Central memory CD8-positive, alpha-beta T cell (primary cell): ENCODE results near the gene GUCD1.
"Not testable (repeated sequence)": the region's sequence is repeated elsewhere in the genome, so short reads cannot be mapped to it uniquely, and the experiment has no call there.

Experiments
- ATAC-seq: fragments of 150-1000 bp; cut with Tn5 transposase; replicated peaks from 2 replicates; pipeline ENCODE4 v1.10.0; 2022; ENCODE audit warnings: mild to moderate bottlenecking, moderate FRiP score, moderate number of reproducible peaks; ENCODE audit not compliant: poor library complexity, severe bottlenecking; ENCODE audit errors: extremely low read depth
- DNase-seq, 2 donors: peaks; one replicate each; pipeline ENCODE4 v3.0.0; 2021; ENCODE audit warnings: low spot score in 2 of 2
- H3K27ac Mint-ChIP-seq: one replicate; pipeline ENCODE4 v1.8.0; 2022; ENCODE audit warnings: low read depth, mild to moderate bottlenecking, moderate library complexity, mixed read lengths
- H3K27me3 Mint-ChIP-seq: one replicate; pipeline ENCODE4 v1.8.0; 2022; ENCODE audit warnings: mixed read lengths
- H3K36me3 Mint-ChIP-seq: one replicate; pipeline ENCODE4 v1.8.0; 2022; ENCODE audit warnings: mild to moderate bottlenecking, moderate library complexity, mixed read lengths; ENCODE audit not compliant: insufficient read depth
- H3K4me1 Mint-ChIP-seq: one replicate; pipeline ENCODE4 v1.8.0; 2022; ENCODE audit warnings: mixed read lengths
- H3K4me3 Mint-ChIP-seq: one replicate; pipeline ENCODE4 v1.8.0; 2022; ENCODE audit warnings: mild to moderate bottlenecking, moderate library complexity, mixed read lengths
- H3K9me3 Mint-ChIP-seq: one replicate; pipeline ENCODE4 v1.8.0; 2022; ENCODE audit warnings: mixed read lengths

Gene GUCD1

DNA sequence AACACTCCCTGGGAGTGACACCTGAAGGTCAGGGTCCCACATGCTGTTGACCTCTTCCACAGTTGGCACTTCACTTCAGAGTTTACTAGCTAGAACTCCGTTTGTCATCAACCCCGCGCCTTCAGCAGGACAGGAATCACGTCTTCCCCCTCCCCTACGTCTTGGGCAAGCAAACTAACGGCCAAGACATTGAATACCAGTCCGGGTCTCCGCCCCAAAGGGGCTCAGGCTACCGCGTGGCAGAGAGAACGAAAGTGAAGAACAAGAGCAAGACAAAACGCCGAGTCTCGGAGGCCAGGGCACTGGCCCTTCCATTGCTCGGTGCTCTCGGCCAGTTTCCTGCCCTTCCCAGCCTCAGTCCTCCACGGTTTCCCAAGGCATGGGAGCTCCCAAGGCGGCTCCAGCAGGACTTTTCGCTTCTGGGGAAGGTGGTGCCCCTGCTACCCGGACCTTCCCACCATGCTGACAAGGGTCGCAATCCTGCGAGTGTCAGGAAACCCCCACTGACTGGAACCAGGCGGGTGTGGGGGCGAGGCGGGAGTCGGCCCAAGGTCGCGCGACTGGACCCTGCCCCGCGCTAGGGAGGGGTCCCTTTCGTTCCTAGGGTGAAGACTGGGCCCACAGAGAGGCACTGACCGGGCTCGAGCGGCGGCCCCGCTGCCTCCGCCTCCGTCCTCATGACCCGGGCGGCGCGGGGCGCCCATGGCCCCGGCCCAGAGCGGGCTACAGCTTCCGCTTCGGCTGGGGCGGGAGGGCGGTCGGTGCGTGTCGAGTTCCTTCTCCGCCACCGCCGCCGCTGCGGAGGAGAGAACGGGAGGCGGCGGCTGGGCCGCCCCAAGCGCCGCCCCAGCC is at the start of gene GUCD1:
TSS of gene GUCD1 (minus strand) at position 826 of the 852 bp plus-strand sequence. CDS start at position 679, 147 bp downstream.
- Mint-ChIP-seq H3K27me3 (no peaks in the 10 kb centered on the region), H3K4me1 (peaks cover 66% of the 10 kb centered on the region), H3K9me3 (no peaks in the 10 kb centered on the region), H3K4me3 (peak within 1 kb of the TSS; percentile 99), H3K36me3 (peaks cover 26% of the 10 kb centered on the region), H3K27ac (peak within 1 kb of the TSS; percentile 96)
- peak in 1 of 2 donors; percentile 16 for DNase-seq
- no peak for ATAC-seq

DNA sequence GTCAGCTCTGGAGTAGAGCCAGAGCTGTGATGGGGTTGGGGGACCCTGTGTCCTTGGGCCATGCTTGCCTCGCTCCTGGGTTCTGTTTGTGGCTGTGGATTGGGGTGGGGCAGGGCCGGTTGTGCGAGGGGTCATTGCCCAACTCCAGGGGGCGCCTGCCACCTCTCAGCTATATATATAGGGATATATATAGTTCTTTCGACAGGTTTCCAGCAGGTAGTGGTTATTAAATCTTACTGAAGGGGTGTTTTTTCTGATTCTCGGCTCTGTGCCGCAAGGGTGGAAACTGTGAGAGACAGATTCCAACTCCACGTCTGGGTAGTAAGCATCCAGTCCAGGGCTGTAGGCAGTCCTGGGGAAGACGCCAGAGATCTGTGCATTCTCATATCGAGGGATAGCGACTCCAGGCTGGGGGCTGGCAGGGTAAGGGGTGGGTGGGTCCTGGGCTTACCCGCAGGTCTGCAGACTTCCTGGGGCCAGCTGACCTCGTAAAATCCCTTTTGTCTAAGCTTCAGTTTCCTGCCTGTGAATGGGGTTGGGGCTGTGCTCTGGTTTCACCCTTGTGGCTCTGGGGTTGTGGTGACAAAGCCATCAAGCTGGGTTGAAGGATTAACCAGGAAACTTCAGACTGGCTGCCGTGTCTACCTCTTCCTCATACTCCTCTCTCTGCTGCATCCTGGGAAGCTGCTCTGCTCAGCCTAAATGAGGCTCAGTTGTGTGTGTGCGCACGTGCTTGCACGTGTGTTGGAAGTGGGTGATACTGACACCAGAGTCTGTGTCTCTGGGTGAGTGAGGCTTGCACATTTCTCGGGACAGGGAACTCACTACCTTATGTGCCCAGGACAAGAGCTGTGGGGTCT is 49.1 kb upstream of the GUCD1 start:
- Mint-ChIP-seq H3K4me1 (peaks cover 20% of the 10 kb centered on the region), H3K4me3 (peak overlapping the region; percentile 63), H3K27ac (peak overlapping the region; percentile 57)
- H3K9me3 Mint-ChIP-seq, H3K27me3 Mint-ChIP-seq, DNase-seq, H3K36me3 Mint-ChIP-seq: not testable (repeated sequence)
- peak; percentile 50 for ATAC-seq

DNA sequence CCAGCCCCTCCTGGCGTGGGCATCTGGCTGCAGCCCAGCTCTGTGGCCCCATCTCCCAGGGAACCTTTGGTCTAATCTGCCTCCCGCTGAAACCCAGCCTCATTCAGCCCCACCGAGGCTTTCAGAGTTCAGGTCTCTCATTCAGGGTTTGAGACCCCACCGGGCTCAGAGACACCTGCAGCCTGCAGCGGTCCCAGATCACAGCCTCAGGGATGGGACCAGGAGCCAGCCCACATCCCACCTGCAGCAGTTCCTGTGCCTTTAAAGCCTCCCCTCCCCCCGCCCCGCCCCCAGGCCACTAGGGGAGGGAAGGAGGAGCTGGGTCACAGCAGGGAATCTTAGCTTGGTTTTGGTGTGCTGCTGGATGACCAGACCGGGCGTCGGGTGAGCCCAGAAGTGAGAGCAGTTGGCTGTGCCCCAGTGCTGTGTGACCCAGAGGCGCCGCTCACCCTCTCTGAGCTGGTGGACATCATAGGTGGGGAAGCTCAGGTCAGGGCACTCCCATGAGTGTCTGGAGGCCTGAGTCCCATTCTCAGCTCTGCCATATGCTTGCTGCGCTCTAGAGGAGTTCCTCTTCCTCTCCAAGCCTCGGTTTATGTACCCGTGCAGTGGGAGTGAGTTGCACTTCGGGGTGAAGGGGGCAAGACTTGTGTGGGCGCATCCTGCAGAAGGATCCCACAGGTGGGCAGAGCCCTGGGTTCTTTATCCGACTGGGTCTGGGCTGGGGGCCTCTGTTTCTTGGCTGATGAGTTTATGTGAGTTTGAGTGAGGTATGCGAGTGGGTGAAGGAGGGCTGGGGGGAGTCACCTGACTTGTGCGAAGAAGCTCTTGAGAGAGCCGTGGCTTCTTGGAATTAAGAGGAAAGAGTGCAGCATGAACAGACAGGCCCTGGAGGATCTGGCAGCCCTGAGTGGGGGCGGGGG is 48.2 kb upstream of the GUCD1 start, which contains the start of gene GGT1:
TSS of gene GGT1 (plus strand) at position 347 of the 923 bp plus-strand sequence. CDS start 7,889 bp downstream, outside the sequence.
- Mint-ChIP-seq H3K27ac (peak within 1 kb of the TSS; percentile 57), H3K4me3 (peak within 1 kb of the TSS; percentile 63), H3K4me1 (peaks cover 20% of the 10 kb centered on the region)
- not testable (repeated sequence) for DNase-seq, H3K36me3 Mint-ChIP-seq, H3K27me3 Mint-ChIP-seq, ATAC-seq, H3K9me3 Mint-ChIP-seq

DNA sequence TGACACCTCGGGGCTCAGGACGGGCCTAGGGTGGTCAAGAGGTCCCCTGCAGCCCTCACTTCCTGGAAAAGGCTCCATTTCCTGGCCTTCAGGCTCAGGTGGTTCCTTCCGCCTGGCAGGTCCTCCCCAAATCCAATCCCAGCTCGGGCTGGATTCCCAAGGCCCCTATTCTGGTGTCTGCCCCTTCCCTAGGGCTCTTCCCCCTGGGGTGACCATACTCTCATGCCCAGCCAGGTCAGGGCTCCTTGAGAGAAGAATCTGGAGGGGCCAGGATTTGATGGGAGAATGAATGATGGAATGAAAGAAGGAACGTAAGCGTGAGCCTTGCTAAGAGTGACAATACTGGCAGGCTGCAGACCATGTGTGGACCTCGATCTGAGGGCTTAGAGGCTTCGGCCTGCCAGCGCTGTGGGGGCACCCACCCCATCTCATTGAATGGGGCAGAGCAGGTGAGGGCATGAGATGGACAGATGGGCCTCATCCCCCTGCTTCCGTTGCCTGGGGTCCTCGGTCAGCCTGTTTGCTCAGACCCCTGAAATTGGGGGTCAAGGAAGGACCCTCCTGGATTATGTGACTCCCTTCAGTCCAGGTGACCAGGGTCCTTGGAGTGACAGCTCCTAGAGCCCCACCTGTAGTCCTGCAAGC is 47.3 kb upstream of the GUCD1 start:
- H3K27me3 Mint-ChIP-seq, ATAC-seq, H3K4me3 Mint-ChIP-seq, H3K36me3 Mint-ChIP-seq, H3K27ac Mint-ChIP-seq, DNase-seq, H3K9me3 Mint-ChIP-seq: not testable (repeated sequence)
- H3K4me1 Mint-ChIP-seq = peaks cover 15% of the 10 kb centered on the region

DNA sequence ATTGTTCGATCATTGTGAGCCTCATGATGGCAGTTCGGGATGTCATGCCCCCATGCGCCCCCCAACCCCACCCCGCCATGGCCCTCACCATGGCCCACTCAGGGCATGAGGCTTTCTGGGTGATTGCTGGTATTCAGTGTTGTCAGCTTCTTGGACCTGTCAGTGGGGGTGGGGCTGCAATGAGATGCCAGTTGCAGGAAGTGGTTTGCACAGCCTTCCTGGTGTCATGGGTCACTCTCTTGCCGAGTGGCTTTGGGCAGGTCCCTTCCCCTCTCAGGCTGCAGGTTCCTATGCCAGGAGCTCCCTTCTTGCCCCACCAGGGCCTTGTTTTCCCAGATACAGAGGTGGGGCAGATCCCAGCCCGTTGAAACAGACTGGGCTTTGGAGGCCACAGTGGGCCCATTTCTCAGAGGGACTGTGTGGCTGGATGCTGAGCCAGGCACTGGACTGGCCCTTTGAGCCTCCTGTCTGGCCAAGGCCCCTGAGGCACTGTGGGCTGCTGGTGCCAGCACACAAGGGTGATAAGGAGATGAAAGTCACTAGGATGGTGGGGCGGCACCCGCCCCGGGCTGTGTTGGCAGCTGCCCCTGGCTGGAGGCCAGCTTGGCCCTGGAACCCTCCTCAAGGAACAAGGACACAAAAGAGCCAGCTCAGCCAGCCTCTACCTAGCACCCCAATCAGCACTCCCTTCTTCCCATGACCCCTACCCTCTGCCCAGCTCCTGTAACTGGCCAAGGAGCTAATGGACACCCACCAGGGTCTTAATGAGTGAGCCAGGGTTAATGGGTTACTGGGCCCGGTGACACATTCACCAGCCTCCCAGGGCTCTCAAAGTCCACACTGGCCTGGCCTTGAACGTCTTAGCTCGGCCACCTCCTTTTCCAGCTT is 46.5 kb upstream of the GUCD1 start:
- Mint-ChIP-seq H3K4me1 (peaks cover 15% of the 10 kb centered on the region), H3K27ac (no peak overlapping the region), H3K4me3 (no peak overlapping the region), H3K9me3 (no peaks in the 10 kb centered on the region), H3K36me3 (no peaks in the 10 kb centered on the region), H3K27me3 (no peaks in the 10 kb centered on the region)
- DNase-seq (no peak), ATAC-seq (no peak)

DNA sequence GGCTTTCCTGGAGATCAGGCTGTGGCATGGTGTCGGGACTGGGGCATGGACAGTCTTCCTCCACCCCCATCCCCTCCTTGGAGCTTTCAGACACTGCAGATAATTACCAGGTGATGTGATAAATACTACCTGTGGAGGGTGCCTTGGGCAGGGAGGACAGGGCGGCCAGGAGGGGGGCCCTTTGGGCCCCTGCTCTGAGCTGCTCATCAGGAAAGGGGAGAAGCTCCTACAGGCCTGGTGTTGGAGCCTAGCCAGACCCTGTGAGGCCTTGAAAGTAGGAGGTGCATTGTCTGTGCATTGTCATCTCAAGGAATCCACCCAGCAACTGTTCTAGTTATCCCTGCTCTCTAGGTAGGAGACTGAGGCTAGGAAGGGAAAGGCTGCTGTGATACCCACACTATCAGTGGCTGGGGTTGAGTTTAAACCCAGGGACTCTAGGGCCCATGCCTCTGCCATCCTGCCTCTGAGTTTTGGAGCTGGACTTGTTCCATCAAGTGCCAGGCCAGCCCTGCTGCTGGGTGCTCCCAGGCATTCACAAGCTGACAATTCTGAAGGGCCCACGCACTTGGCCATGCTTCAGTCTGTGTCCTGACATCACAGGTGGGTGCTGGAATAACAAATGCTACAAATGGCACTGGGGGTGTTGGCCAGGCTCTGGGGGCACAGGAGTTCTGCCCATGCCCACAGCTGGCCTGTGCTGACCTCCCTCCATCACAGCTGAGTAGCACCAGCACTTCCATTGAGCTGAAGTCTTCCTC is 45.2 kb upstream of the GUCD1 start:
- not testable (repeated sequence) for H3K27ac Mint-ChIP-seq, ATAC-seq, H3K36me3 Mint-ChIP-seq, H3K27me3 Mint-ChIP-seq, H3K9me3 Mint-ChIP-seq, DNase-seq, H3K4me3 Mint-ChIP-seq
- H3K4me1 Mint-ChIP-seq = peaks cover 15% of the 10 kb centered on the region

DNA sequence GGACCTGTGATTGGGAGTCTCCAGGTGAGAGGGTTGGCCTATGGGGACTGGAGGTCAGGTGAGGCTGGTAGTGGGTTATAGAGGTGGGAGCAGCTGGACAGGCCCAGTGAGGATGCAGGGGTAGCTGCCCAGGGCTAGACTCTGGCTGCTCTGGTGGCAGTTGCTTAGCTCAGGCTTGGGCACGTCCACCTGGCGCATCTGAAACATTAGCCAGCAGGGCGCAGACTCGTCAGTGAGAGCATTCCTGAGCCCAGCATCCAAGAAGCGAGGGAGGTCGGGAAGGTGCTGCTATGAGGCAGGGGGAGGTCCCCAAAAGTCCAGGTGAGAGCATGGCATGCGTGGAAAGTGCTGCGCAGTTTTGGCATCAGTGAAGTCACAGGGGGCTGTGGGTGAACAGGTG is 44.6 kb upstream of the GUCD1 start:
- H3K36me3 Mint-ChIP-seq = no peaks in the 10 kb centered on the region
- H3K4me3 Mint-ChIP-seq = no peak overlapping the region
- H3K4me1 Mint-ChIP-seq = peaks cover 14% of the 10 kb centered on the region
- no peaks in the 10 kb centered on the region for H3K9me3 Mint-ChIP-seq
- DNase-seq = no peak
- no peaks in the 10 kb centered on the region for H3K27me3 Mint-ChIP-seq
- H3K27ac Mint-ChIP-seq = no peak overlapping the region
- no peak for ATAC-seq

DNA sequence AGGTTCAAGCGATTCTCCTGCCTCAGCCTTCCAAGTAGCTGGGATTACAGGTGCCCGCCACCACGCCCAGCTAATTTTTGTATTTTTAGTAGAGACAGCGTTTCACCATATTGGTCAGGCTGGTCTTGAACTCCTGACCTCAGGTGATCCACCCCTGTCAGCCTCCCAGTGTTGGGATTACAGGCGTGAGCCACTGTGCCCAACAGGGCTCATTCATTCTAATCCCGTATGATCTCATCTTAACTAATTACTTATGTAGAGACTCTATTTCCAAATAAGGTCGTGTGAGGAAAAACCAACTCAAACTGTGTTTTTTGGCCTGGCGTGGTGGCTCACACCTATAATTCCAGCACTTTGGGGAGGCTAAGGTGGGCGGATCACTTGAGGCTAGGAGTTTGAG is 42.1 kb upstream of the GUCD1 start:
- not testable (repeated sequence) for H3K4me1 Mint-ChIP-seq, ATAC-seq, H3K4me3 Mint-ChIP-seq, H3K27me3 Mint-ChIP-seq, H3K9me3 Mint-ChIP-seq, H3K36me3 Mint-ChIP-seq, DNase-seq, H3K27ac Mint-ChIP-seq

DNA sequence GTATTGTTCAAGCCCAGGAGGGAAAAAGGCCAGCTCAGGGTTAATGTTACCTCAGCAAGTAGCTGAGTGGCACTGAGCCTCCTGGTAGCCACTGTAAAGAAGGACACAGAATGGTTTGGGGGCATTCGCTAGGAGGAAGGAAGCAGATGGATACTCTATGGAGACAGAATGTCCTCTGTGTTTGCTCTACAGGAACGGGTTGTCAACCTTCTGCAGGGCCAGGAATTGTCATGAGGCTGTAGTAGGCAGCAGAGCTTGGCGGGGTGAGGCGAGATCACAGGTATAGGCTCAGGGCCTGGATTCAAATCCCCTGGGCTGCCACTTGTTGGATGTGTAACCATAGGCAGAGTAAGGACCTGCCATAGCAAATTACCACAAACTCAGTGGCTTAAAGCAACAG is 40.9 kb upstream of the GUCD1 start:
- Mint-ChIP-seq H3K36me3 (peaks cover 1% of the 10 kb centered on the region), H3K27ac (no peak overlapping the region), H3K4me3 (no peak overlapping the region), H3K27me3 (no peaks in the 10 kb centered on the region), H3K9me3 (no peaks in the 10 kb centered on the region), H3K4me1 (peaks cover 5% of the 10 kb centered on the region)
- DNase-seq = no peak
- no peak for ATAC-seq

DNA sequence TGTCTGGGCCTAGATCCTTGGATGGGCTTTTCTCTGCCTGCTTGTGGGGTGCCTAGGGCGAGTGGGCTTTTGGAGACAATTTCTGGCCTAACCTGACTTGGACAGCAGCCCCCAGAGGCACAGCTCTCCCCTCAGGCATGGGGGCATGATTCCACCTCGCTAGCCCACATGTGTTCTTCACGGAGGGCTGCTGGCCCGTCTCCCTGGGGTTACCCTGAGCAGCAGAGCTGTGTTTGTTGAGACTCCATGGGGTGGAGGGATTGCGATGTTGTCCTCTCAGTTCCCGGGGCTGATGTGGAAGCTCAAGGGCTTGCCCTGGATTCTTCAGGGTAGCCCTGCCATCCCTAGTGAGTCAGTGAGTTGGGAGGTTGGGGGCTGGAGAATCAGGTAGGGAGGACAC is 40.3 kb upstream of the GUCD1 start:
- H3K27me3 Mint-ChIP-seq = no peaks in the 10 kb centered on the region
- H3K4me1 Mint-ChIP-seq = peaks cover 5% of the 10 kb centered on the region
- H3K9me3 Mint-ChIP-seq = no peaks in the 10 kb centered on the region
- H3K27ac Mint-ChIP-seq = no peak overlapping the region
- H3K36me3 Mint-ChIP-seq = peaks cover 1% of the 10 kb centered on the region
- ATAC-seq (no peak), DNase-seq (no peak)
- H3K4me3 Mint-ChIP-seq = no peak overlapping the region
